ENCODE results near the gene CRACR2A. TPM values are rescaled to one million over a fixed set of nuclear protein-coding genes. Genes with fewer than 3 reads are reported as not detected.

Gene CRACR2A
- total RNA-seq, 6 donors from 2014 or later: 5.5 to 19.9 (median 7.2) TPM

DNA sequence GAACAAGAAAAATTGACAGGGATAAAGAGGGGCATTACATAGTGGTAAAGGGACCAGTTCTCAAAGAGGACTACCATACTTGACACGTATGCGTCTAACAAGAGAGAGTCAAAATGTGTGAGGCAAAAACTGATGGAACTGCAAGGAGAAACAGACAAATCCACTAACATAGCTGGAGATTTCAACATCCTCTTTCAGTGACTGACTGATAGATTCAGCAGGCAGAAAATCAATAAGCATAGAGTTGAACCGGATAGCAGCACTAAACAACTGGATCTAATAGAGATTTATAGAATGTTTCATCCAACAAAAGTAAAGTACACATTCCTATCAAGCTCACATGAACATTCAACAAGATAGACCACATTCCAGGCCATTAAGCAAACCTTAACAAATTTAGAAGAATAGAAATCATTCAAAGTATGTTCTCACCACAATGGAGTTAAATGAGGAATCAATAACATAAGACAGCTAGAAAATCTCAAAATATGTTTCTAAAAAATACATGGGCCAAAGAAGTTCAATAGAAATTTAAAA, 16.1 kb upstream of the CRACR2A start:
- Histone ChIP-seq H3K27ac (no peak overlapping the region), H3K4me1 (no peaks in the 10 kb centered on the region), H3K36me3 (no peaks in the 10 kb centered on the region), H3K27me3 (no peaks in the 10 kb centered on the region), H3K4me3 (no peak overlapping the region), H3K9me3 (no peaks in the 10 kb centered on the region)
- DNase-seq: no peak
- no peak for ATAC-seq (ENCODE audit: low FRiP score in 2 of 2)
- no peak for TF ChIP-seq POLR2AphosphoS5 (IDR thresholded peaks at IDR 0.05)
- 76 to 89% methylated on average over 3 of the region's 3 CpGs for WGBS, 2 donors

GRCh38 chr12:3761116-3761735, 8.3 kb upstream of the CRACR2A start:
- TF ChIP-seq CTCF (IDR thresholded peaks at IDR 0.05): no peak
- TF ChIP-seq POLR2AphosphoS5 (IDR thresholded peaks at IDR 0.05): no peak
- TF ChIP-seq EP300 (IDR thresholded peaks at IDR 0.05): no peak
- TF ChIP-seq POLR2A (IDR thresholded peaks at IDR 0.05): no peak
- 69 to 74% methylated on average over 6 of the region's 7 CpGs for WGBS, 2 donors
- Histone ChIP-seq H3K4me3 (no peak overlapping the region), H3K9me3 (no peaks in the 10 kb centered on the region), H3K4me1 (no peaks in the 10 kb centered on the region), H3K27me3 (no peaks in the 10 kb centered on the region), H3K36me3 (no peaks in the 10 kb centered on the region), H3K27ac (no peak overlapping the region)
- no peak for DNase-seq
- ATAC-seq (ENCODE audit: low FRiP score in 2 of 2): no peak

- no peaks in the 10 kb centered on the region for H3K36me3 ChIP-seq
- ATAC-seq (ENCODE audit: low FRiP score in 2 of 2) (no peak), DNase-seq (no peak)
- H3K27ac ChIP-seq: no peak overlapping the region
- no peak overlapping the region for H3K4me3 ChIP-seq
- no peaks in the 10 kb centered on the region for H3K9me3 ChIP-seq
- no peaks in the 10 kb centered on the region for H3K27me3 ChIP-seq
- H3K4me1 ChIP-seq: no peaks in the 10 kb centered on the region
- no peak for TF ChIP-seq CTCF (IDR thresholded peaks at IDR 0.05)
- no peak for TF ChIP-seq POLR2AphosphoS5 (IDR thresholded peaks at IDR 0.05)
- TF ChIP-seq EP300 (IDR thresholded peaks at IDR 0.05): no peak
- TF ChIP-seq POLR2A (IDR thresholded peaks at IDR 0.05): no peak
- 54 to 64% methylated on average over 2 of the region's 2 CpGs for WGBS, 2 donors
Measured at GRCh38 chr12:3759878-3760277, 7.0 kb upstream of the CRACR2A start.

- TF ChIP-seq EP300 (IDR thresholded peaks at IDR 0.05): no peak
- no peak for TF ChIP-seq POLR2A (IDR thresholded peaks at IDR 0.05)
- no peak for TF ChIP-seq POLR2AphosphoS5 (IDR thresholded peaks at IDR 0.05)
- no peak for TF ChIP-seq CTCF (IDR thresholded peaks at IDR 0.05)
- Histone ChIP-seq H3K27ac (no peak overlapping the region), H3K36me3 (no peaks in the 10 kb centered on the region), H3K27me3 (no peaks in the 10 kb centered on the region), H3K9me3 (no peaks in the 10 kb centered on the region), H3K4me3 (no peak overlapping the region), H3K4me1 (peaks cover 3 to 22% (median 17%) of the 10 kb centered on the region in 4 donors)
- ATAC-seq (ENCODE audit: low FRiP score in 2 of 2) (no peak), DNase-seq (no peak)
- 85 to 93% methylated on average over 2 of the region's 2 CpGs for WGBS, 2 donors
Measured at GRCh38 chr12:3757261-3757660, 4.4 kb upstream of the CRACR2A start.

GRCh38 chr12:3755898-3756297, 3.0 kb upstream of the CRACR2A start:
- 97 to 100% methylated on average over 1 to 3 of the region's 3 CpGs for WGBS, 2 donors
- Histone ChIP-seq H3K27me3 (no peaks in the 10 kb centered on the region), H3K27ac (no peak overlapping the region), H3K36me3 (no peaks in the 10 kb centered on the region), H3K4me3 (no peak overlapping the region), H3K4me1 (peaks cover 13 to 27% (median 23%) of the 10 kb centered on the region in 4 donors), H3K9me3 (no peaks in the 10 kb centered on the region)
- TF ChIP-seq CTCF (IDR thresholded peaks at IDR 0.05) (no peak), POLR2AphosphoS5 (IDR thresholded peaks at IDR 0.05) (no peak), POLR2A (IDR thresholded peaks at IDR 0.05) (no peak), EP300 (IDR thresholded peaks at IDR 0.05) (no peak)
- ATAC-seq (ENCODE audit: low FRiP score in 2 of 2) (no peak), DNase-seq (no peak)

All from upper lobe of left lung (tissue), 6 donors.